Vagina (tissue), 2 donors: ENCODE measurements around the gene SENP3.

Experiments
- POLR2A ChIP-seq, 2 donors: fragments of 450-650 bp; IDR thresholded peaks; one replicate each; pipeline ENCODE4 v1.6.1; 2017; ENCODE audit warnings: antibody characterized with exemption in 2 of 2, mild to moderate bottlenecking in 2 of 2, moderate library complexity in 2 of 2
- TF ChIP-seq, protein P1 (sequence below), 3 experiments: fragments of 450-650 bp in 2 of 3; fragments of 200-600 bp in 1 of 3; sonication (generic) in 1 of 3; IDR thresholded peaks; one replicate each; pipeline ENCODE4 v1.5.1; 2017 to 2019; ENCODE audit warnings: antibody characterized with exemption in 3 of 3, mild to moderate bottlenecking in 2 of 3, moderate library complexity in 2 of 3

DNA sequence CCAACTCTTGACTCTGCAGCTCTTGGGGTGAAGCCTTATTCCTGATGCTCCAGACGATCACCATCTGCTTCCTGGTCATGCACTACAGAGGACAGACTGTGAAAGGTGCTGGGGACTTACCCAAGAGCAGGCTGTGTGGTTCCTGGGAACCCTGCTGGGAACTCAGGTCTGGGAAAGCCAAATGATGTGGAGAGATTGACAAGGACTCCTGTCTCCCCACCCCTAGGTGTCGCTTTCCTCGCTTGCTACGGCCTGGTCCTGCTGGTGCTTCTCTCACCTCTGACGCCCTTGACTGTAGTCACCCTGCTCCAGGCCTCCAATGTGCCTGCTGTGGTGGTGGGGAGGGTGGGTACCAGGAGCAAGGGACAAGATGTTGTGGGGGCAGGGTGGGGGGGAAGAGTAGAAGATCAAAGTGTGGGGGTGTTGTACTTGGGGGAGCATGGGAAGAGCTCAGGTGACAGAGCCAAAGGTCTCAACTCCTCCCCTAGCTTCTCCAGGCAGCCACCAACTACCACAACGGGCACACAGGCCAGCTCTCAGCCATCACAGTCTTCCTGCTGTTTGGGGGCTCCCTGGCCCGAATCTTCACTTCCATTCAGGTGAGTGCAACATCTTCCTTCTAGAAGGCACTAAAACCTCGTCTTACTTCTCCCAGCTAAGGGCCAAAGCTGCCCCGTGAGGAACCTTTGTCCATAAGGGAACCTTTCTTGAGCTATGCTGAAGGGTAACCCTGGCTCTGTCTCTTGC is 25.1 kb downstream of the SENP3 start:
- TF ChIP-seq, protein P1, sequence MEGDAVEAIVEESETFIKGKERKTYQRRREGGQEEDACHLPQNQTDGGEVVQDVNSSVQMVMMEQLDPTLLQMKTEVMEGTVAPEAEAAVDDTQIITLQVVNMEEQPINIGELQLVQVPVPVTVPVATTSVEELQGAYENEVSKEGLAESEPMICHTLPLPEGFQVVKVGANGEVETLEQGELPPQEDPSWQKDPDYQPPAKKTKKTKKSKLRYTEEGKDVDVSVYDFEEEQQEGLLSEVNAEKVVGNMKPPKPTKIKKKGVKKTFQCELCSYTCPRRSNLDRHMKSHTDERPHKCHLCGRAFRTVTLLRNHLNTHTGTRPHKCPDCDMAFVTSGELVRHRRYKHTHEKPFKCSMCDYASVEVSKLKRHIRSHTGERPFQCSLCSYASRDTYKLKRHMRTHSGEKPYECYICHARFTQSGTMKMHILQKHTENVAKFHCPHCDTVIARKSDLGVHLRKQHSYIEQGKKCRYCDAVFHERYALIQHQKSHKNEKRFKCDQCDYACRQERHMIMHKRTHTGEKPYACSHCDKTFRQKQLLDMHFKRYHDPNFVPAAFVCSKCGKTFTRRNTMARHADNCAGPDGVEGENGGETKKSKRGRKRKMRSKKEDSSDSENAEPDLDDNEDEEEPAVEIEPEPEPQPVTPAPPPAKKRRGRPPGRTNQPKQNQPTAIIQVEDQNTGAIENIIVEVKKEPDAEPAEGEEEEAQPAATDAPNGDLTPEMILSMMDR (IDR thresholded peaks at IDR 0.05): no peak
- no peak for TF ChIP-seq POLR2A (IDR thresholded peaks at IDR 0.05)
